Right lobe of liver (tissue), 4 donors: ENCODE data around the gene TACC3.

ENCODE experiments used
- CTCF ChIP-seq, 4 donors: fragments of 200-600 bp in 3 of 4; fragments of 450-650 bp in 1 of 4; IDR thresholded peaks; one replicate each; pipeline versions ENCODE4 v1.5.1 to v1.8.0; 2016 to 2022; ENCODE audit warnings: antibody characterized with exemption in 4 of 4, mild to moderate bottlenecking in 2 of 4
- POLR2A ChIP-seq: fragments of 450-650 bp; IDR thresholded peaks from one replicate; pipeline ENCODE4 v1.6.1; 2017; ENCODE audit warnings: antibody characterized with exemption, mild to moderate bottlenecking
- donor health status: DM: no; HTN: no; CAD: no.
- donor health status: DM: no; HTN: no; CAD: no.
- donor health status: DM: no; HTN: yes; CAD: no.

- no peak for TF ChIP-seq POLR2A
- no peak for TF ChIP-seq CTCF (IDR thresholded peaks at IDR 0.05)
These were observed 62.6 kb downstream of the TACC3 start for GRCh38 chr4:1783970-1784369.
